ENCODE results near the gene IFNW1.

GRCh38 chr9:21096901-21097255, 44.8 kb downstream of the IFNW1 start:
- TF ChIP-seq CTCF (IDR thresholded peaks at IDR 0.05) (no peak), EP300 (IDR thresholded peaks at IDR 0.05) (no peak), POLR2A (IDR thresholded peaks at IDR 0.05) (no peak)
